ENCODE results near the gene PCSK5. TPM values are rescaled to one million over a fixed set of nuclear protein-coding genes. Genes with fewer than 3 reads are reported as not detected.

Gene PCSK5
- total and polyA plus RNA-seq, 2 of the 8 experiments (the other 6 are each of a cell fraction or from before 2014, with no cell fraction given), result 5.5 to 10.7 TPM

DNA sequence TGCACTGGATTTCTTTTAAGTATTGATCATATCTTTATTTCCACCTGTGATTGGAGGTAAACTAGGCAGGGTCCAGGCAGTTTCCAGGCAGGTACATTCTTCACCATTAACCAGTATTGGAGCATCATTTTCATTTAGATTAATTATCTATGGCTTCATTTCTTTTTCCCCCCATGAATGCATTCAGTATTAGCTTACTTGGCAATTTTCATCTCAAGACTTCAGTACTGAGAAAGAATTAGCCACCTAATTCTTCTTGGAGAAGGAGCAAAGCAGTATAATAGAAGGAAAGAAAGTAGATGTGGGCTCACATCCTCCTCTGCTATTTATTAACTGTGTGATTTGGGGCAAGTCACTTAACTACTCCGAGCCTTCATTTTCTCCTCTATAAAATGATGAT is 295.0 kb downstream of the PCSK5 start:
- H2BK20ac ChIP-seq (ENCODE audit: low read length), result no peak overlapping the region
- no peak overlapping the region for H3K4me2 ChIP-seq (ENCODE audit: insufficient read depth in 1 of 2, low read depth in 2 of 2, low read length in 2 of 2)
- peaks cover 0 to 4% (median under 1%) of the 10 kb centered on the region in 4 experiments; a peak in 2 of 8 replicates for H3K36me3 ChIP-seq (ENCODE audit: control insufficient read depth in 2 of 4, insufficient read depth in 4 of 4, low read length in 3 of 4)
- ChIA-PET POLR2A (ENCODE audit: partially characterized antibody) (no interaction called here), CTCF (ENCODE audit: partially characterized antibody) (no interaction called here)
- no peak overlapping the region for H4K8ac ChIP-seq (ENCODE audit: extremely low read depth, insufficient read depth, low read length)
- DNase-seq (ENCODE audit: low read depth in 1 of 2, low spot score in 2 of 2) (no peak), FAIRE-seq (no peak)
- no peaks in the 10 kb centered on the region for H3K79me2 ChIP-seq (ENCODE audit: control insufficient read depth in 1 of 2, insufficient read depth in 2 of 2, low read length in 2 of 2)
- WGBS, 2 experiments (ENCODE audit: extremely low coverage in 1 of 2, insufficient coverage in 1 of 2, insufficient read length in 1 of 2, insufficient replicate concordance in 2 of 2, low coverage in 1 of 2, low lambda C conversion rate in 2 of 2, missing lambda C conversion rate in 1 of 2), result 91% methylated on average over 1 of the region's 1 CpG; no CpG with 5 or more reads in 1 of the 2 experiments
- no peak overlapping the region for H2AFZ ChIP-seq (ENCODE audit: low read length)
- no peak overlapping the region for H3K23ac ChIP-seq (ENCODE audit: insufficient read length)
- no peak overlapping the region for H3K4ac ChIP-seq (replicated peaks; ENCODE audit: insufficient read length, low read depth, low read length)
- no peaks in the 10 kb centered on the region for H3K23me2 ChIP-seq (ENCODE audit: low read depth, low read length)
- no peak overlapping the region for H2BK5ac ChIP-seq (ENCODE audit: low read depth, low read length)
- no peak overlapping the region for H3K14ac ChIP-seq (ENCODE audit: insufficient read length)
- no peak overlapping the region for H4K5ac ChIP-seq (ENCODE audit: insufficient read length, low read depth, low read length)
- no peak overlapping the region for H2BK15ac ChIP-seq (ENCODE audit: low read length)
- H3K4me1 ChIP-seq (replicated peaks in 1 of 4; ENCODE audit: control insufficient read depth in 3 of 4, insufficient read depth in 4 of 4, low read length in 3 of 4), result no peaks in the 10 kb centered on the region
- H3K4me3 ChIP-seq (ENCODE audit: extremely low read depth in 1 of 4, insufficient read depth in 2 of 4, low read depth in 3 of 4, low read length in 4 of 4), result no peak overlapping the region
- H3K56ac ChIP-seq (replicated peaks; ENCODE audit: insufficient read length, low read depth, low read length), result no peak overlapping the region
- no peaks in the 10 kb centered on the region for H3K27me3 ChIP-seq (replicated peaks in 1 of 4; ENCODE audit: control insufficient read depth in 3 of 4, extremely low read depth in 1 of 4, insufficient read depth in 3 of 4, low read length in 3 of 4)
- no peak overlapping the region for H2BK12ac ChIP-seq (ENCODE audit: low read depth, low read length)
- no peak overlapping the region for H3K27ac ChIP-seq (ENCODE audit: low read depth, low read length)
- no peaks in the 10 kb centered on the region for H3K79me1 ChIP-seq (ENCODE audit: low read depth, low read length)
- H3K9me3 ChIP-seq (ENCODE audit: insufficient read depth in 2 of 2, low read depth in 1 of 2, low read length in 1 of 2), result no peaks in the 10 kb centered on the region
- no peak overlapping the region for H2BK120ac ChIP-seq (replicated peaks; ENCODE audit: low read depth, low read length)
- no peak overlapping the region for H4K91ac ChIP-seq (replicated peaks; ENCODE audit: insufficient read length, low read length)
- no peak overlapping the region for H3K9ac ChIP-seq (replicated peaks in 1 of 4; ENCODE audit: extremely low read depth in 1 of 4, low read depth in 3 of 4, low read length in 3 of 4)
- no peaks in the 10 kb centered on the region for H4K20me1 ChIP-seq (replicated peaks in 1 of 2; ENCODE audit: control insufficient read depth in 1 of 2, insufficient read depth in 2 of 2, low read length in 2 of 2)
- H2AK5ac ChIP-seq (ENCODE audit: low read depth, low read length), result no peak overlapping the region
- H3K18ac ChIP-seq (ENCODE audit: extremely low read depth, low read length), result no peak overlapping the region
- TF ChIP-seq EP300 (IDR thresholded peaks at IDR 0.05; ENCODE audit: borderline replicate concordance in 1 of 2, low read depth in 2 of 2, low read length in 2 of 2) (no peak), TBP (IDR thresholded peaks at IDR 0.05; ENCODE audit: low read depth, low read length) (no peak), SP4 (IDR thresholded peaks at IDR 0.05; ENCODE audit: low read length) (no peak), BRCA1 (IDR thresholded peaks at IDR 0.05; ENCODE audit: low read depth, low read length) (no peak), EZH2 (IDR thresholded peaks at IDR 0.05; ENCODE audit: low read depth, low read length, severe bottlenecking) (no peak), POU5F1 (IDR thresholded peaks at IDR 0.05; ENCODE audit: low read depth, low read length) (no peak), CBX8 (IDR thresholded peaks at IDR 0.05; ENCODE audit: borderline replicate concordance, low read depth, low read length) (no peak), TAF7 (optimal IDR thresholded peaks at IDR 0.05; ENCODE audit: borderline replicate concordance, low read depth, low read length) (no peak), SIX5 (IDR thresholded peaks at IDR 0.05; ENCODE audit: low read depth, low read length) (no peak), CHD2 (IDR thresholded peaks at IDR 0.05; ENCODE audit: low read length) (no peak), SP2 (IDR thresholded peaks at IDR 0.05; ENCODE audit: low read length) (no peak), TAF1 (IDR thresholded peaks at IDR 0.05; ENCODE audit: low read depth, low read length) (no peak), BCL11A (IDR thresholded peaks at IDR 0.05; ENCODE audit: low read depth in 2 of 2, low read length in 2 of 2) (no peak), RBBP5 (IDR thresholded peaks at IDR 0.05; ENCODE audit: borderline replicate concordance, low read depth, low read length) (no peak), ASH2L (IDR thresholded peaks at IDR 0.05; ENCODE audit: low read length) (no peak), SAP30 (IDR thresholded peaks at IDR 0.05; ENCODE audit: insufficient read depth, insufficient replicate concordance, low read length) (no peak)
